ENCODE measurements around the gene FSTL5. TPM values are rescaled to one million over a fixed set of nuclear protein-coding genes. Genes with fewer than 3 reads are reported as not detected.

The FSTL5 gene
- total RNA-seq, 1 donor from 2014 or later: not detected

GRCh38 chr4:161454860-161455259 is 708.9 kb downstream of the FSTL5 start:
- H3K9me3 ChIP-seq: no peaks in the 10 kb centered on the region
- intact Hi-C loops (cut with DNase I): no loop called here
- no peak overlapping the region for H3K27ac ChIP-seq
- no peak for ATAC-seq
- no peaks in the 10 kb centered on the region for H3K36me3 ChIP-seq
- H3K4me1 ChIP-seq: no peaks in the 10 kb centered on the region
- H3K27me3 ChIP-seq (ENCODE audit: low read depth): no peaks in the 10 kb centered on the region
- no peak overlapping the region for H3K4me3 ChIP-seq
- TF ChIP-seq CTCF (IDR thresholded peaks at IDR 0.05): no peak
- DNase-seq: no peak

- DNase-seq (no peak), ATAC-seq (no peak)
- H3K9me3 ChIP-seq: no peaks in the 10 kb centered on the region
- intact Hi-C loops (cut with DNase I): no loop called here
- H3K4me3 ChIP-seq: no peak overlapping the region
- no peak for TF ChIP-seq CTCF (IDR thresholded peaks at IDR 0.05)
- no peak overlapping the region for H3K27ac ChIP-seq
- no peaks in the 10 kb centered on the region for H3K4me1 ChIP-seq
- no peaks in the 10 kb centered on the region for H3K27me3 ChIP-seq (ENCODE audit: low read depth)
- no peaks in the 10 kb centered on the region for H3K36me3 ChIP-seq
These were observed 715.1 kb downstream of the FSTL5 start for GRCh38 chr4:161448550-161449180.

GRCh38 chr4:161444626-161445025 is 719.2 kb downstream of the FSTL5 start:
- no peak for ATAC-seq
- no peak for TF ChIP-seq CTCF (IDR thresholded peaks at IDR 0.05)
- no peak for DNase-seq
- no peaks in the 10 kb centered on the region for H3K27me3 ChIP-seq (ENCODE audit: low read depth)
- H3K36me3 ChIP-seq: no peaks in the 10 kb centered on the region
- intact Hi-C loops (cut with DNase I): no loop called here
- H3K4me1 ChIP-seq: no peaks in the 10 kb centered on the region
- H3K27ac ChIP-seq: no peak overlapping the region
- no peak overlapping the region for H3K4me3 ChIP-seq
- no peaks in the 10 kb centered on the region for H3K9me3 ChIP-seq

GRCh38 chr4:161442921-161443320 is 720.9 kb downstream of the FSTL5 start:
- DNase-seq (no peak), ATAC-seq (no peak)
- no peak for TF ChIP-seq CTCF (IDR thresholded peaks at IDR 0.05)
- Histone ChIP-seq H3K4me3 (no peak overlapping the region), H3K27ac (no peak overlapping the region), H3K27me3 (ENCODE audit: low read depth) (no peaks in the 10 kb centered on the region), H3K9me3 (no peaks in the 10 kb centered on the region), H3K4me1 (no peaks in the 10 kb centered on the region), H3K36me3 (no peaks in the 10 kb centered on the region)
- intact Hi-C loops (cut with DNase I): no loop called here

GRCh38 chr4:161438096-161438495 is 725.7 kb downstream of the FSTL5 start:
- ATAC-seq: no peak
- TF ChIP-seq CTCF (IDR thresholded peaks at IDR 0.05): no peak
- Histone ChIP-seq H3K4me1 (no peaks in the 10 kb centered on the region), H3K27me3 (ENCODE audit: low read depth) (no peaks in the 10 kb centered on the region), H3K9me3 (no peaks in the 10 kb centered on the region), H3K4me3 (no peak overlapping the region), H3K36me3 (no peaks in the 10 kb centered on the region), H3K27ac (no peak overlapping the region)
- intact Hi-C loops (cut with DNase I): no loop called here
- DNase-seq: no peak
